Testis (tissue), 2 donors: ENCODE data around the gene LUC7L2.

Experiments used
- CTCF ChIP-seq, 3 experiments: fragments of 450-650 bp in 2 of 3; fragments of 200-600 bp in 1 of 3; sonication (generic) in 1 of 3; IDR thresholded peaks; one replicate each; pipeline ENCODE4 v1.5.1; 2016 to 2019; ENCODE audit warnings: antibody characterized with exemption in 3 of 3, mild to moderate bottlenecking in 2 of 3, moderate library complexity in 1 of 3
- POLR2A ChIP-seq: fragments of 450-650 bp; IDR thresholded peaks from one replicate; pipeline ENCODE4 v1.6.1; 2017; ENCODE audit warnings: antibody characterized with exemption, mild to moderate bottlenecking, moderate library complexity

GRCh38 chr7:139329119-139329518, 30.6 kb upstream of the LUC7L2 start:
- TF ChIP-seq CTCF (IDR thresholded peaks at IDR 0.05), result no peak
- TF ChIP-seq POLR2A, result no peak
